SK-N-SH treated with all-trans-retinoic acid at 6 μM for 48 hours (cell line): ENCODE measurements around the gene FKBP11.

Source experiments
- ARNTL ChIP-seq: fragments of 450-650 bp; formaldehyde crosslinking; IDR thresholded peaks from 2 replicates; pipeline ENCODE4 v1.5.0; 2020; ENCODE audit warnings: low read depth, mild to moderate bottlenecking, moderate library complexity, borderline replicate concordance
- BACH2 ChIP-seq: fragments of 250-450 bp; sonication (Bioruptor Pico); IDR thresholded peaks from 2 replicates; pipeline ENCODE4 v1.9.0; 2021; ENCODE audit warnings: mild to moderate bottlenecking, borderline replicate concordance
- PPARA ChIP-seq: fragments of 250-450 bp; sonication (Bioruptor Pico); IDR thresholded peaks from 2 replicates; pipeline ENCODE4 v1.5.0; 2020; ENCODE audit warnings: mild to moderate bottlenecking, borderline replicate concordance
- RARB ChIP-seq: fragments of 250-450 bp; sonication (Bioruptor Pico); IDR thresholded peaks from 2 replicates; pipeline ENCODE4 v1.8.0; 2021; ENCODE audit warnings: mild to moderate bottlenecking, moderate library complexity
- ZC3H10 ChIP-seq: fragments of 250-450 bp; sonication (Bioruptor Pico); IDR thresholded peaks from 2 replicates; pipeline ENCODE4 v1.5.1; 2021; ENCODE audit warnings: mild to moderate bottlenecking, moderate library complexity
- ZFP3 ChIP-seq: fragments of 250-450 bp; sonication (Bioruptor Pico); IDR thresholded peaks from 2 replicates; pipeline ENCODE4 v1.5.0; 2020; ENCODE audit warnings: mild to moderate bottlenecking, moderate library complexity
- TF ChIP-seq, protein P1 (sequence below): fragments of 250-450 bp; sonication (Bioruptor Pico); IDR thresholded peaks from 2 replicates; pipeline ENCODE4 v1.8.0; 2020; ENCODE audit warnings: mild to moderate bottlenecking, moderate library complexity, borderline replicate concordance
- TF ChIP-seq, protein P2 (sequence below): fragments of 250-450 bp; sonication (Bioruptor Pico); IDR thresholded peaks from 2 replicates; pipeline ENCODE4 v1.5.1; 2020; ENCODE audit warnings: low read depth, mild to moderate bottlenecking, moderate library complexity
- TF ChIP-seq, protein P3 (sequence below): fragments of 250-450 bp; sonication (Bioruptor Pico); IDR thresholded peaks from 2 replicates; pipeline ENCODE4 v1.5.0; 2020; ENCODE audit warnings: mild to moderate bottlenecking, moderate library complexity
- TF ChIP-seq, protein P4 (sequence below): fragments of 250-450 bp; sonication (Bioruptor Pico); IDR thresholded peaks from 2 replicates; pipeline ENCODE4 v1.8.0; 2021; ENCODE audit warnings: low read depth, mild to moderate bottlenecking, moderate library complexity, borderline replicate concordance

DNA sequence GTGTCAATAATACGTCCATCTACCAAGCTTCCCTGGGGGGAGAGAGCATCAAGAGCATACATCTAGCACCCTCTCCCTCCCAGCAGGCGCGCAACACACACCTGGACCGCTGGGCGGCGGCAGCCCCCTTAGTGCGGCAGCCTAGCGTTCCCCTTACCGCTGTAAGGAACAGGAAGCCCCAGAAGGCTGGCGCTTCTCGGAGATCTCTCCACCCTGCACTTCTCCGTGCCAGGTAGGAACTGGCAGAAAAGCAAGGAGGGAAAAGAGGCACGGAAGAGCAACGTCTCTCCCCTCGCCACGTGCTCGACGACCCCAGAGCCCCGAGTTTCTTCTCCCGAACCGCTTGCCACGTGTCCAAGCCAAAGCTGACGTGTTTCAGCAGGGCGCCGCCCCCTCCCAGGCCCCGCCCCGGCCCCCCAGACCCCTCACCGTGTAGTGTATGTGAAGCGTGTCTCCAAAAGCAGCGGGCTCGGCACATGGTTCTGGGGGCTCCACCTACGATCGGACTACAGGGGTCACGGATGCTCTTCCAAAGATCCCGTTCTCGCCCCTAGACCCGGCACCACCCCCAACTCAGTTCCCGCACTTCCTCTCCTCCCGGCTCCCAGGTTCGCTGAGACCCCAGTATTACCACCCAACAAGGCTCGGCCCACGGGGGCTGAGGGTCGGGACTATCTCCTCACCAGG, 532 bp downstream of the FKBP11 start:
- TF ChIP-seq BACH2 (CRISPR knock-in tag): no peak
- no peak for TF ChIP-seq ZFP3 (CRISPR knock-in tag)
- TF ChIP-seq, protein P1, sequence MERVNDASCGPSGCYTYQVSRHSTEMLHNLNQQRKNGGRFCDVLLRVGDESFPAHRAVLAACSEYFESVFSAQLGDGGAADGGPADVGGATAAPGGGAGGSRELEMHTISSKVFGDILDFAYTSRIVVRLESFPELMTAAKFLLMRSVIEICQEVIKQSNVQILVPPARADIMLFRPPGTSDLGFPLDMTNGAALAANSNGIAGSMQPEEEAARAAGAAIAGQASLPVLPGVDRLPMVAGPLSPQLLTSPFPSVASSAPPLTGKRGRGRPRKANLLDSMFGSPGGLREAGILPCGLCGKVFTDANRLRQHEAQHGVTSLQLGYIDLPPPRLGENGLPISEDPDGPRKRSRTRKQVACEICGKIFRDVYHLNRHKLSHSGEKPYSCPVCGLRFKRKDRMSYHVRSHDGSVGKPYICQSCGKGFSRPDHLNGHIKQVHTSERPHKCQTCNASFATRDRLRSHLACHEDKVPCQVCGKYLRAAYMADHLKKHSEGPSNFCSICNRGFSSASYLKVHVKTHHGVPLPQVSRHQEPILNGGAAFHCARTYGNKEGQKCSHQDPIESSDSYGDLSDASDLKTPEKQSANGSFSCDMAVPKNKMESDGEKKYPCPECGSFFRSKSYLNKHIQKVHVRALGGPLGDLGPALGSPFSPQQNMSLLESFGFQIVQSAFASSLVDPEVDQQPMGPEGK (CRISPR knock-in tag): no peak
- TF ChIP-seq, protein P2, sequence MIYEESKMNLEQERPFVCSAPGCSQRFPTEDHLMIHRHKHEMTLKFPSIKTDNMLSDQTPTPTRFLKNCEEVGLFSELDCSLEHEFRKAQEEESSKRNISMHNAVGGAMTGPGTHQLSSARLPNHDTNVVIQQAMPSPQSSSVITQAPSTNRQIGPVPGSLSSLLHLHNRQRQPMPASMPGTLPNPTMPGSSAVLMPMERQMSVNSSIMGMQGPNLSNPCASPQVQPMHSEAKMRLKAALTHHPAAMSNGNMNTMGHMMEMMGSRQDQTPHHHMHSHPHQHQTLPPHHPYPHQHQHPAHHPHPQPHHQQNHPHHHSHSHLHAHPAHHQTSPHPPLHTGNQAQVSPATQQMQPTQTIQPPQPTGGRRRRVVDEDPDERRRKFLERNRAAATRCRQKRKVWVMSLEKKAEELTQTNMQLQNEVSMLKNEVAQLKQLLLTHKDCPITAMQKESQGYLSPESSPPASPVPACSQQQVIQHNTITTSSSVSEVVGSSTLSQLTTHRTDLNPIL (CRISPR knock-in tag): no peak
- TF ChIP-seq ZC3H10 (CRISPR knock-in tag): no peak
- TF ChIP-seq, protein P3, sequence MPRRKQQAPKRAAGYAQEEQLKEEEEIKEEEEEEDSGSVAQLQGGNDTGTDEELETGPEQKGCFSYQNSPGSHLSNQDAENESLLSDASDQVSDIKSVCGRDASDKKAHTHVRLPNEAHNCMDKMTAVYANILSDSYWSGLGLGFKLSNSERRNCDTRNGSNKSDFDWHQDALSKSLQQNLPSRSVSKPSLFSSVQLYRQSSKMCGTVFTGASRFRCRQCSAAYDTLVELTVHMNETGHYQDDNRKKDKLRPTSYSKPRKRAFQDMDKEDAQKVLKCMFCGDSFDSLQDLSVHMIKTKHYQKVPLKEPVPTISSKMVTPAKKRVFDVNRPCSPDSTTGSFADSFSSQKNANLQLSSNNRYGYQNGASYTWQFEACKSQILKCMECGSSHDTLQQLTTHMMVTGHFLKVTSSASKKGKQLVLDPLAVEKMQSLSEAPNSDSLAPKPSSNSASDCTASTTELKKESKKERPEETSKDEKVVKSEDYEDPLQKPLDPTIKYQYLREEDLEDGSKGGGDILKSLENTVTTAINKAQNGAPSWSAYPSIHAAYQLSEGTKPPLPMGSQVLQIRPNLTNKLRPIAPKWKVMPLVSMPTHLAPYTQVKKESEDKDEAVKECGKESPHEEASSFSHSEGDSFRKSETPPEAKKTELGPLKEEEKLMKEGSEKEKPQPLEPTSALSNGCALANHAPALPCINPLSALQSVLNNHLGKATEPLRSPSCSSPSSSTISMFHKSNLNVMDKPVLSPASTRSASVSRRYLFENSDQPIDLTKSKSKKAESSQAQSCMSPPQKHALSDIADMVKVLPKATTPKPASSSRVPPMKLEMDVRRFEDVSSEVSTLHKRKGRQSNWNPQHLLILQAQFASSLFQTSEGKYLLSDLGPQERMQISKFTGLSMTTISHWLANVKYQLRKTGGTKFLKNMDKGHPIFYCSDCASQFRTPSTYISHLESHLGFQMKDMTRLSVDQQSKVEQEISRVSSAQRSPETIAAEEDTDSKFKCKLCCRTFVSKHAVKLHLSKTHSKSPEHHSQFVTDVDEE (CRISPR knock-in tag): no peak
- no peak for TF ChIP-seq ARNTL
- TF ChIP-seq PPARA (CRISPR knock-in tag): no peak
- TF ChIP-seq, protein P4, sequence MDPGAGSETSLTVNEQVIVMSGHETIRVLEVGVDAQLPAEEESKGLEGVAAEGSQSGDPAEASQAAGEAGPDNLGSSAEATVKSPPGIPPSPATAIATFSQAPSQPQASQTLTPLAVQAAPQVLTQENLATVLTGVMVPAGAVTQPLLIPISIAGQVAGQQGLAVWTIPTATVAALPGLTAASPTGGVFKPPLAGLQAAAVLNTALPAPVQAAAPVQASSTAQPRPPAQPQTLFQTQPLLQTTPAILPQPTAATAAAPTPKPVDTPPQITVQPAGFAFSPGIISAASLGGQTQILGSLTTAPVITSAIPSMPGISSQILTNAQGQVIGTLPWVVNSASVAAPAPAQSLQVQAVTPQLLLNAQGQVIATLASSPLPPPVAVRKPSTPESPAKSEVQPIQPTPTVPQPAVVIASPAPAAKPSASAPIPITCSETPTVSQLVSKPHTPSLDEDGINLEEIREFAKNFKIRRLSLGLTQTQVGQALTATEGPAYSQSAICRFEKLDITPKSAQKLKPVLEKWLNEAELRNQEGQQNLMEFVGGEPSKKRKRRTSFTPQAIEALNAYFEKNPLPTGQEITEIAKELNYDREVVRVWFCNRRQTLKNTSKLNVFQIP (CRISPR knock-in tag): no peak
- TF ChIP-seq RARB (CRISPR knock-in tag): no peak
